Daoy (cell line): ENCODE measurements around the gene CENPA. TPM values are rescaled to one million over a fixed set of nuclear protein-coding genes. Genes with fewer than 3 reads are reported as not detected.

Source experiments
- DNase-seq: peaks from one replicate; pipeline ENCODE4 v3.0.0-alpha.2; 2015; ENCODE audit warnings: low read depth
- total RNA-seq: library from RNA; depleted of rRNA; stranded (reverse); fragments of >200 nt; shearing (Covaris generic); gene quantifications from 2 replicates; pipeline ENCODE4 v1.2.3, GENCODE V29; 2014; rRNA removed

CENPA gene
- total RNA-seq, 1 experiment from 2014 or later, result 27.9 TPM

GRCh38 chr2:26843041-26843440, 57.2 kb downstream of the CENPA start:
- no peak for DNase-seq

Other genes with a start within 250 kb of the CENPA start
- not detected in 2 replicates for gene CIB4, start 144.7 kb upstream of the CENPA start, total RNA-seq
- 0.03 and 0.80 TPM in 2 replicates for gene KCNK3, start 93.3 kb upstream of the CENPA start, total RNA-seq
- gene SLC35F6, start 21.8 kb upstream of the CENPA start, total RNA-seq, result 18.5 and 19.1 TPM in 2 replicates
- 1.0 and 1.9 TPM in 2 replicates for gene DPYSL5, start 62.1 kb downstream of the CENPA start, total RNA-seq
- gene MAPRE3, start 184.6 kb downstream of the CENPA start, total RNA-seq, result 4.6 and 6.6 TPM in 2 replicates
- 36.7 and 42.7 TPM in 2 replicates for gene TMEM214, start 246.9 kb downstream of the CENPA start, total RNA-seq